Ammon's horn (tissue), 1 donor: ENCODE data around the gene LAMTOR5.
"Not testable (repeated sequence)": the region's sequence is repeated elsewhere in the genome, so short reads cannot be mapped to it uniquely, and the experiment has no call there.

Experiments
- DNase-seq: peaks from one replicate; pipeline ENCODE4 v3.0.0-alpha.2; 2016; ENCODE audit warnings: low spot score

LAMTOR5 gene

DNA sequence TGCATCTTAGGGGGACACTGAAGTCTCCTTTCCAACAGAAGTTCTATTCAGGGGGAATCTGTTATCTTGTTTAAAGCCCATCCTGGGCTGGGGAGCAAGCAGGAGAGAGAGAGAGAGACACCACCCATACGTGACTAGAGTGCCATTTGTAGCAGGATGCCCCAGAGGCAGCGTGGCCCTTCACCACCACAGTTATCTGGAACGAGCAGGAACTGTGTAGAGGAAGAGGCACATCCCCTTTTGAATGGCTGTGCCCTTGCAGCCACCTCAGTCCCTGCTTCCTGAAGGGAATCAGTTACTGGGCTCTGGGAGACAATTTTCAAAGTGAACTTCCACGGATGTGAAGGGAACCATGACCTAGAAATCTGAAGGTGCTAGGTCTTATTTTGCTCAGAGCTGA lies 19.4 kb upstream of the LAMTOR5 start:
- no peak for DNase-seq

DNA sequence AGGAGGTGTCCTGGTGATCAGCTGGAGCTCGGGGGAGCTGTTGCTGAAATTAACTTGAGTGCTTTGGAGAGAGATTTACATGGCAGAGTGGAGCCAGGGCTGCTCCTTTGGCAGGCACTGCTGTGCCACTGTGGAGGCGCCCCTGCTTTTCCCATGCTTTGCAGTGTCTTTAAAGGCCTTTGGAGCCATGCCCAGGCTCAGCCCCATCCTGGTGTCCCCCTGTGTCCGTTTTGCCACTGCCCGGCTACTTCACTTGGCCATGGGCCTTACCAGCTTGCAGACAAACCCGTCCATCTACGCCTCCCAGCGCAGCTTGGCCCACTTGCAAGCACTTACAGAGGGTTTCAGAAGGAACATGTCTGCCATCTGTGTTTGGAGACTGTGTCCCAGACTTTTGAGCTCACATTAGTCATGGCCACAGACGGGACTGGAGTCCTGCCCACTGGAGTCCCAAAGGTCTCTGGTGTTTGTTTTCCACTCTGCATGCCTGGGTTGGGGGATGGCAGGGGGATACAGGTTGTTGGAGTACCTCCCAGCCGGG lies 18.2 kb upstream of the LAMTOR5 start:
- DNase-seq = peak; percentile 55

DNA sequence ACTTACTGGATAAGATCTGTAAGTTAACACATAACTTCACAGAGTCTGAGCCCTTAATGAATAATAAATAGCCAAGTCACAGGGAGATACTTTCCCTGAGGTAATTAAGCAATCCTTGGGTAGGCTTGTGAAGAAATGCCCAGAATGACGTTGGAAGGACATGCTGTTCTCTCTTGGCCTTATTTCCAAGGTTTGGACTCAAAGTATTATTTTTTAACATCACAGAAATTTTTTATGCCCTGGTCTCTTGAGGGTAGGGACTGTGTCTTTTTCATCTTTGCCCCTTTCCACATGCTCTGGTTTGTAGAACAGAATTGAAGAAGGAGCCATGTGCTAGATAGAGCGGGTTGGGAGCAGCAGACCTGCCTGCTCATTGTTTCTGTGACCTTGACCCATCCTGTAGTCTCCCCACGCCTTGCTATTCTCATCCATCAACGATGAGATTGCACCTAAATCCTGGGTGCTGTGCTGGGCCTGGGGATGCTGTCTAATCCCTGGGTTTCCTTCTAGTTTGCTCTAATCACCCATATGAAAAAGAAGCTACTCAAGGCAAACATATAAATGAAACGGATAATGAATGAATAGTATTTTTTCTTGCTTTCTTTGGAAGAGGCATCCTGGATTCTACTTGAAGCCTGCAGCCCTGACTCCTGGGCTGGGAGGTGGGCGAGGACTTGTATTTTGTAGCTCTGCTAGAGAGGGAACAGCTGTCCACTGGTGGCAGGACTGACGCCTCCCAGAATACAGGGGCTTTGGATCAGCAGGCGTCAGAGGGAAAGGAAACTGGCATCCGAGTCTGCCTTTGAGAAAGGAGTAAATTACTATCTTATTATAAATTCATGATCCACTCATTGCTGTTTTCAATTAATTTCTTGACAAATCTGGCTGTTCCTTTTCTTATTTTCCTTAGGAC lies 17.5 kb upstream of the LAMTOR5 start:
- no peak for DNase-seq

DNA sequence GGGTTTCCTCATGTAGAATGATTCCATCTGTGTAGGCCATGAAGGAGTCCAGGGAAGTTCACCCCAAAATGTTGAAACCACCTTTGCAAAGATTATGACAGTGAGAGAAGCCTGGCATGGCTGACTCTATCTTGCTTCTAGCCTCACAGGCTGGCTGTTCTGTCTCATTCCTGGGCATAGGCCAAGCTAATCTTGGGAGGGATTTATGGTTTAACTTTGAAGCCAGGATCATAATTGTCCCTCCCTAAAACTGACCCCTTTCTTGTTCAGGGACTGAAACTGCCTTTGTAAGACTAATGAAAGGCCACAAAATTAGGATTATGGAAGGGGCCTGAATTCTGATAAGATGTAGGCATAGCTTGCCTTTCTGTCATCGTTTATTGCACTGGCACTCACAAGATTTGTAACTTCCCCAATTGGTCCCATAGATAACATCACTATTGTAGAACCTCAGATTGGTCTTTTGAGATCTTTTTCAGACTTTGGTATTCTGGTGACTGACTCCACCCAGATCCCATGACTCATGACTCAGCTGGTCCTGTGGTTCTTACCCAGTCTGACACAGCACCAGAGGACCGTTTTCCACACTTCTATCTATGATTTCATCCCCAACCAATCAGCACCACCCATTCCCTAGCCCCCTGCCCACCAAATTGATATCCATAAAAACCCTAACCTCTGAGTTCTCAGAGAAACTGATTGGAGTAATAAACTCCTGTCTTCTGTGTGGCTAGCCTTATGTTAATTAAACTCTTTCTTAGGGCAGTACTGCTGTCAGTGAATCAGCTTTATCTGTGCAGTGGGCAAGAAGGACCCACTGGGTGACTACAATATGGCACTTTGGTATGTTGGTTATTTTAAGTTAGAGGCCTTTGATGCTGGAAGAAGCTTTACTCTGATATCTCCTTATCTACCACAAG lies 13.6 kb upstream of the LAMTOR5 start:
- DNase-seq = no peak

DNA sequence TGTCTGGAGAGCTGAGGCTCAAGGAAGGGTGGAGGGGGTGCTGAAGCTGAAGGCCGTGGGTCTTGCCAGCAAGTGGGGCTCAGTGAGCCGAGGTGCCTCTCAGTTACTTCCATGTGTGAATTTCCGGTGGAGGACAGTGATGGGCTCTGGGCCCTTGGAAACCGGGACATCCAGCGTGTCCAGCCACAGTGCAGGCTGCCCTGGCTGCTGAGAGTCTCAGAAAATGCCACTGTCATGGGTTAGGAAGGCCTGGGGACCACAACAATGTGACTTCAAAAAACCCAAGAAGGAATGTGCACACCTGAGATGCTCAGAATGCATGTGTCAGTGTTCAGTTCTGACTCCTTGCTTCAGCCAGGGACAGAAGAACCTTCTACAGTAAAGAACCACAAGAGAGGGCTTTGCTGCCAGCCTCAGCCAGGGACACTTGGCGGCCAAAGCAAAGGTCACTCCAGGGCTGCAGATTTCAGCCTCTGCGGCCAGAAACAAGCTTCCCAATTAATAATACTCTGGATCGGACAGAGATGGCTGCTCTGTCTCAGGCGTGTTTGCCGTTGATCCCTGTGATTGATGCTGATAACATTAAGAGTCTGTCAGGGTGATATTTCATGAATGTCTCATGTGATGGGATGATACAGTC lies 12.6 kb upstream of the LAMTOR5 start:
- DNase-seq = no peak

DNA sequence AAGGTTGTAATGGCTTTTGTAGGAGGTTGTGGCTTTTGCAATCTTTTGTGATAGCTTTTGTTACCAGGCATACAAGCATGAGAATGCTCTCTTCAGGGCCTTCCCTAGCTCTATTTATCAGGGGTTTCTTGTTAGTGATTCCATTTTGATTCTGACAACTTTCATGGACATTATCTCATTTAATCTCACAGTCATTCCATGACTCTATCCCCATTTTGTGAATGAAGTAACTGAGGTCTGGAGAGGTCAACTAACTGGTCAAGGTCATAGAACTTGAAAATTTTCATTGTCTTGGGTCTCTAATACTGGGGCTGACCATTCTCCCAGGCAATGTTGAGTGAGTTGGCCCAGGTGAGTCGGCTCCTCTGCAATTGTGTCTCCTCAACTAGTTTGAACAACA lies 11.2 kb upstream of the LAMTOR5 start:
- no peak for DNase-seq

DNA sequence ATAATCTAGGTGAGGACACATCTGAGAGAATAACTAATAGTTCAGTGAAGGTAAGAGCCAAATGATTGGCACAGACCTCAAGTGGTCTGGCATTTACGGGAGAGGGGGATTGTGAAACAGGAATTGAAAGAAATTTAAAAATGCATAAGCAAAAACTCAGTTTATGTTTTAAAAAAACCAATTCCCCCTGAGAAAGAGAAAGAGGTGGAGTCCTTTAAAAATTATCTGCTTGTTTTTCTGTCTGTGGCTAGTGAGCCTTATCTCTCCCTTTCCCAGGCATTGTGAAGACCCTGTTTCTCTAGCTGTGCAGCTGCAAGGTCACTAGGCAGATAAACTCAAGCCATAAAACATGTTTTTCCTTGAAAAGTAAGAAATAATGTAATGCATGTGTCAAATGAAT lies 5.6 kb upstream of the LAMTOR5 start:
- DNase-seq = not testable (repeated sequence)

DNA sequence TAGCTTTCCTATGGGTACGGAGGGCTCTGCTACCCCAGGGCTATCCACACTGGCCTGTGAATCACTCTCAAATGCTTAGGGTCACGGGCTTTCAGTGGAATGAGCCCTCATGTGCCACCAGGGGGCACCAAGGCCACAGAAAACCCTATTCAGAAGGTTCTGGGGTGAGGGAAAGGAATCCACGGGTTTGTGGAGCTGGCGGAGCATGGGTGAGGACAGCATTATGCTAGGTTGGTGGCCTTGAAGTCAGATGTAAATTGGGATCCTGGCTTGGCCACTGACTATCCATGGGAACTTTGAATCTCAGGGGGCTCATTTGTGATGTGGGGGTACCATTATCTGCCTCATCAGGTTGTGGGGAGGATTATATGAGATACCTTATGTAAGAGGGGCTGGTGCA lies 5.1 kb upstream of the LAMTOR5 start:
- DNase-seq = peak; percentile 84

DNA sequence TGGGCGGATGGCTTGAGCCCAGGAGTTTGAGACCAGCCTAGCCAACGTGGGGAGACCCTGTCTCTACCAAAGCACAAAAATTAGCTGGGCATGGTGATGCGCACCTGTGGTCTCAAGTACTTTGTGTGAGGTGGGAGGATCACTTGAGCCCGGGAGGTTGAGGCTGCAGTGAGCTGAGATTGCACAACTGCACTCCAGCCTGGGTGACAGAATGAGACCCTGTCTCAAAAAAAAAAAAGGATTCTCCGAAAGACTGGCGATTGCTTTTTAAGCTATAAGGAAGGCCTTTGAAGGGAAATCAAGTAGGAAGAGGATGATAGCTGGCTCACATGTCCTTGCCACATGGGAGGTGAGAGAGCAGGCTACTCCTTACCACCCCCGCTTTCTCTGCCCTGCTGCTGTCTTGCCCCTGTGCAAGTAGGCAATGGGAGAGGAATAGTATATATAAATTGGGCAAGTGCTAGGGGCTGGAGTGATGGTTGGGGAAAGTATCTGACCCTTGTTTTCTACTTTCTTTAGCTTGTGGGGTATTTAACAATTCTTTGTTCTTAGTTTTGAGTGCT lies 3.8 kb upstream of the LAMTOR5 start:
- DNase-seq = no peak

DNA sequence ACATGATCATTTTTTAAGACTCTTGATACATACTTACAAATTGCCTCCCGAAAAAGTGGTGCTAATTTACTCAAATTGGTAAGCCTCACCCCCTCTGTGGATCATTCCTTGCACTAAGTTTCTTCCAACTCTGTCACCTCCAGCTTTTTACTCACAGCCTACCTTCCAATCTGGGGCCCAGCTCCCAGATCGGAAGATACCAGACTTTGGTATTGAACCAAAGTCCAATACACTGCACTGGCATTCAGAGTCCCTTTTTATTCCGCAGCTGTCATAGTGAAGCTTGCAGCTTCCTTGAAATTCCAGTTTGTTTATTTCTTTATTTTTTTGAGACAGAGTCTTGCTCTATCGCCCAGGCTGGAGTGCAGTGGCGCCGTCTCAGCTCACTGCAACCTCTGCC lies 1.8 kb upstream of the LAMTOR5 start:
- DNase-seq = no peak

DNA sequence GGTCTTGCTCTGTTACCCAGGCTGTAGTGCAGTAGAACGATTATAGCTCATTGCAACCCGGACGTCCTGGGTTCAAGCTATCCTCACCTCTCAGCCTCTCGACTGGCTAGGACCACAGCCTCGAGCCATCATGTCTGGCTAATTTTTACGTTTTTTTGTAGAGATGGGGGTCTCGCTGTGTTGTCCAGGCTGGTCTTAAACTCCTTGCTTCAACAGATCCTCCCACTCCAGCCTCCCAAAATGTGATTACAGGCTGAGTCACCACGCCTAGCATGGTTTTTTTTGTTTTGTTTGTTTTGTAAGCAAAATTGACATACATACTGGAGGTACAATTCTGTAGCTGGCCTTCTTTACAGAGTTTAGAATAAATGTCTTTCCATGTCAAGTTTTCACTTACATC lies 994 bp upstream of the LAMTOR5 start:
- no peak for DNase-seq

DNA sequence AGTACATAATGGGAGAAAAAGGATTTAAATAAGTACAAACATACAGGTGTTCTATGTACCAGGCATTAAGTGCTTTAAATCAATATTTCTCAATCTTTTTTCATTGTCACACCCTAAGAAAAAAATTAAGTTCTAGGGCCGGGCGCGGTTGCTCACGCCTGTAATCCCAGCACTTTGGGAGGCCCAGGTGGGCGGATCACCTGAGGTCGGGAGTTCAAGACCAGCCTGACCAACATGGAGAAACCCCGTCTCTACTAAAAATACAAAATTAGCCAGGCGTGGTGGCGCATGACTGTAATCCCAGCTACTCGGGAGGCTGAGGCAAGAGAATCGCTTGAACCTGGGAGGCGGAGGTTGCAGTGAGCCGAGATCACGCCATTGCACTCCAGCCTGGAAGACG lies 1.1 kb downstream of the LAMTOR5 start:
- not testable (repeated sequence) for DNase-seq

DNA sequence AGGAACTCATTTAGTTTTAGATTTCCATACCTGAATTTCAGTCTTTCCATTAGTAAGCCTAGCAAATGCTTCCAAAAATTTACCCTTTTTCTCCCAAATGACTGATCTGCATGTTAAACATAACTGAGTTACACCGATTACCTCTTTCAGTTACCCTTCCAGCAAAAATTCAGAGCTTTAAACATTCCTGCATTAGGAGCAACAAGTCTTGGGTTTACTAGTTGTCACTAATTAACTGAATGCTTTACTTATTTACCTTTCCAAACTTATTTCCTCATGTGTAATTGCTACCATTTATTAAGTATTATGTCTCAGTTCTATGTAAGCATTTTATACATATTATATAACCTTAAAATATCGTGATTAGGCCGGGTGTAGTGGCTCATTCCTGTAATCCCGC lies 3.1 kb downstream of the LAMTOR5 start:
- DNase-seq = no peak

DNA sequence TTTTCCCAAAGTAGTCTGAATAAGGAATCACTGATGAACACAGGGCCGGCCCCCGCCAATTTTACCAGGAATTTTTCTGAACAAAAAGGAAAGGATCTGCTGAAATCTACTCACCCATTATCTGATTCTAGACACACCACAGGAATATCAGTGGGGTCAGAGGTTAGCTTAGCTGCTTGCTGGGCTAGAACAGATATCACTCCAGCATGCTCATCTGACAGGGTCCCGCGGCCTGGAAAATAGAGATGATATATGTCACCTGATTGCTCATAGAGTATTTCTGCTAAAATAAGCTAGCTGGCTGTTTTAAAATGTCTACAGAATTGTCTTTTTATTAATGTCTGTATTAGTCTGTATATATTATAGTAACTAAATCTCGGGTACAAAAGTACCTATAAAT lies 3.7 kb downstream of the LAMTOR5 start:
- DNase-seq = no peak

DNA sequence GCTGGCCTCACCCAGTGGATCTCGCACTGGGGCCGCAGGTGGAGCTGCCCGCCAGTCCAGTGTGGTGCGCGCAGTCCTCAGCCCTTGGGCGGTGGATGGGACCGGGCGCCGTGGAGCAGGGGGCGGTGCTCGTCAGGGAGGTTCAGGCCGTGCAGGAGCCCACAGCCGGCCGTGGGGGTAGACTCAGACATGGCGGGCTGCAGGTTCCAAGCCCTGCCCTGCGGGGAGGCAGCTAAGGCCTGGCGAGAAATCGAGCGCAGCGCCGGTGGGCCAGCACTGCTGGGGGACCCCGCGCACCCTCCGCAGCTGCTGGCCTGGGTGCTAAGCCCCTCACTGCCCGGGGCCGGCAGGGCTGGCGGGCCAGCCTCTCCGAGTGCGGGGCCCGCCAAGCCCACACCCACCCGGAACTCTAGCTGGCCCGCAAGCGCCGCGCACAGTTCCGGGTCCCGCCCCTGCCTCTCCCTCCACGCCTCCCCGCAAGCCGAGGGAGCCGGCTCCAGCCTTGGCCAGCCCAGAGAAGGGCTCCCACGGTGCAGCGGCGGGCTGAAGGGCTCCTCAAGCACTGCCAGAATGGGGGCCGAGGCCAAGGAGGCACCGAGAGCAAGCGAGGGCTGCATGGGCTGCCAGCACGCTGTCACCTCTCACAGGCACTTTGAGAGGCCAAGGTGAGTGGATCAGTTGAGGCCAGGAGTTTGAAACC lies 11.1 kb downstream of the LAMTOR5 start:
- not testable (repeated sequence) for DNase-seq

DNA sequence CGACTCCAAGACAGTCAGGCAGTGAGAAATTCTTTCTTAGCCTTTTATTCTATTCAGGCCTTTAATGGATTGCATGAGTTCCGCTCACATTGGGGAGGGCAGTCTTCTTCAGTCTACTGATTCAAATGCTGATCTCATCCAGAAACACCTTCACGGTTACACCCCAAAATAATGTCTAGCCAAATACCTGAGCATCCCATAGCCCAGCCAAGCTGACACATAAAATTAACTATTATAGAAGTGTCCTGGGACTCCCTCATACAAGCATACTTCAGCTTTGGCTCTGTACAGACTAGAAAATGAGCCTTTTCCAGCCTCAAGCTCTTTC lies 13.0 kb downstream of the LAMTOR5 start:
- no peak for DNase-seq

DNA sequence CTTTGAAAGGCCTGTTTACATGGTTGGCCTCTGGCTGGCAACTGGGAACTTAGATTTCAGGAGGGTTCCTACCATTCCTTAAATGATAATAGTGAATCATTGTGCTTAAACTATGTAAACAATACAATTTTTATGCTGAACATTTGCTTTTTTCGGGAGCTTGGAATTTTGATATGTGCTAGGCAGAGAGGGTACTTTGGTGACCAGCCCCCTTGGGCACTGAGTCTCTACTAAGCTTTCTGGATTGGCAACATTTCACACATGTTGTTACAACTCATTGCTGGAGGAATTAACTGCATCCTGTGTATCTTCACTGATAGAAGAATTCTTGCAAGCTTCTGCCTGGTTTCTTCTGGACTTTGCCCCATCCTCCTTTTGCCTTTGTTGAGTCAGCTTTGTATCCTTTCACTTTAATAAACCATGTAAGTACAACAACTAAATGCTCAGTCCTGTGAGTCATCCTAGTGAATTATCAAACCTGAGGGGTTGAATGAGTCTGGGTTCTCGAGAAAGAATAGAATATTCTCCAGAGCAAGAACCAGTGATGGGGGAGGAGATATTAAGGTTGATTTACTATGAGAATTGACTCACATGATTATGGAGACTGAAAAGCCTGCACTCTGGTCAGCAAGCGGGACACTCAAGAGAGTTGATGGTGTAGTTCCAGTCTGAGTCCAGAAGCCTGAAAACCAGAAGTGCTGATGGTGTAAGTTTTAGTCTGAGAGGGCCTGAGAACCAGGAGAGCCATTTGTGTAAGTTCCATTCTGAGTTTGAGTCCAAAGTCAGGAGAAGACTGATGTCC lies 13.6 kb downstream of the LAMTOR5 start:
- DNase-seq = no peak

DNA sequence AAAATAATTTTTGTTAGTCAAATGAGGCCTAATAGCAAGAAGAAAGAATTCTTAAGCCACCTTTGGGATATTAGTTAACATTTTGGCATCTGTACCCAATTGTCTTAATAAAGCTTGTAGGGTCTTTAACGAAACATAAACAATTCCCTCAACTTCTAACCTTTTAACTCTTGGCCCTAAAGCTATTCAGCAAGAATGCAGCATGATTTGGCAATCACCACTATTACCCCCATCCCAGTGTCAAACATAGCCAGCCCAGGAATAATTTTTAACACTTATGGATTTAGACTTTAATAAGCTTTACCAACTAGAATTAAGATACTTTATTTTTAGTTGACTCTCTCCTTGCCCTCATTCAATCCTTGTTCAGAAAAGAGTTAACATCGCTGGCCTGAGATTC lies 14.2 kb downstream of the LAMTOR5 start:
- DNase-seq = no peak

DNA sequence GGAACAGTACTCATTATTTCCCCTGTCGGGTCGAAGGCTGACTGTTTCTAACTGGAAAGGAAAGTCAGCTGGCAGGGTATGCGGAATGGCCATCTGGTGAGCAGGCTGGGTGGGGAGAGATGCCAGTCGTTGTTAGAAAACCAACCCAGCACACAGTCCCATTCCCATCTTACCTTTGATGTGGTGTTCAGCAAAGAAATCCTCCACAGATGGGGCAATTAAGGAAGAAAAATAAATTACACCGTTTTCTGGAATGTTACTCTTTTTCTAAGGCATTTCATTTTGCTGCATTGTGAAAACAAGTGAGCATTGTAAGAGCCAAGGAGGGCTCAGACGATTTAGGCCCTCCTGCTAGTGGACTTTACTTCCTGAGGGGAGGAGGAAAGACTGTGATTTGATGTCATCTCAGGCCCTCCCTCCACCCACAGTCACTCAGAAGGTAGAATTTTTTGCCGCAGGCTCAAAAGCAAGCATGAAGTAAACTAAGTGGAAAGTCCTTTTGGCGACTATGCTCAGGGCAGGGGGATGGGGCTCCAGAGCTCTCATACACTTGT lies 16.7 kb downstream of the LAMTOR5 start, which contains the start of gene SLC16A4:
SLC16A4 (minus strand) TSS at position 335 of the 554 bp plus-strand sequence. CDS start 1,703 bp downstream, outside the sequence.
- DNase-seq = peak; percentile 45

DNA sequence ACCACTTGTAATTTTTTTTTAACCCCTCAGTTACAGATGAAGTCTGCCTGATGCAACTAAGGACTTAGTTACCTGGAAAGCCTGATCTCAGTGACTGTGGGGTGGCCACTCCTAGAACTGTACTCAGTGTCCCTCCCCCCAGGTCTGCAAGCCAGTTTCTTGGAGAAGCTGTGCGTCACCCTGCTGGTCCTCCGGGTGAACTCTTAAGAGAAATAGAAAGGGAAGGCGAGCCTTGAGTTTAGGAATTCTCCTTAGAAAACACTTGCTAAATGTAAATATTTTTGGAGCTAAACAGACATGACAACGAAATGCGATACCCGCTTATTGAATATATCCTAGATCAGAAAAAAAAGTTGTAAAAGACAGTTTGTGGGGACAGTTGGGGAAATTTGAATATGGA lies 17.4 kb downstream of the LAMTOR5 start:
- DNase-seq = no peak
